ENCODE results near the gene SCUBE3. TPM values are rescaled to one million over a fixed set of nuclear protein-coding genes. Genes with fewer than 3 reads are reported as not detected.

SCUBE3 gene
- total RNA-seq, 4 donors from 2014 or later, result 0.03 to 0.19 TPM; not detected in 2

DNA sequence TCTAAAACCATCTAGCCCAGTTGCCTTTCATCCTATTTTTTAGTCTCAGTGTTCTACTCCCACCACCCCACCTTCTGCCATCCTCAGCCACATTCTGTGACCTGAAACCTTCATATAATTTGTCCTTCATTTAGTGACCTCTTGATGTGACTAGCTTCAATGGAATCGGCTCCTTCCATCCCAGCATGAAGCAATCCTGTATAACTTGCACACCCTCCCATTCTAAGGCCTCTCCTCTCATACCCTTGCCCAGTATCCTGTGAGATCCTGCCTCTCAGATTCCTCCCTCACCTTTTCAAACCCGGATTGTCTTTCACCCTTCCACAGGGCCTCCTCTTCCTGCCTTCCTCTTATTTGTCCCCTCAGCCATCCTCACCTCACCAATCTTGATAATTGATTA is 48.8 kb downstream of the SCUBE3 start:
- H3K4me3 ChIP-seq, result no peak overlapping the region
- no peak for DNase-seq
- H3K27ac ChIP-seq, result no peak overlapping the region
- no peak for TF ChIP-seq POLR2A (IDR thresholded peaks at IDR 0.05)
- no peak for TF ChIP-seq CTCF (IDR thresholded peaks at IDR 0.05)
- H3K4me1 ChIP-seq, result peaks cover 0 to 35% (median 10%) of the 10 kb centered on the region in 3 donors
- H3K9me3 ChIP-seq, result no peaks in the 10 kb centered on the region
- H3K27me3 ChIP-seq, result no peaks in the 10 kb centered on the region
- 75 to 88% methylated on average over 2 of the region's 2 CpGs for WGBS, 2 donors
- no peaks in the 10 kb centered on the region for H3K36me3 ChIP-seq
- intact Hi-C loops (cut with DNase I), result no loop called here

DNA sequence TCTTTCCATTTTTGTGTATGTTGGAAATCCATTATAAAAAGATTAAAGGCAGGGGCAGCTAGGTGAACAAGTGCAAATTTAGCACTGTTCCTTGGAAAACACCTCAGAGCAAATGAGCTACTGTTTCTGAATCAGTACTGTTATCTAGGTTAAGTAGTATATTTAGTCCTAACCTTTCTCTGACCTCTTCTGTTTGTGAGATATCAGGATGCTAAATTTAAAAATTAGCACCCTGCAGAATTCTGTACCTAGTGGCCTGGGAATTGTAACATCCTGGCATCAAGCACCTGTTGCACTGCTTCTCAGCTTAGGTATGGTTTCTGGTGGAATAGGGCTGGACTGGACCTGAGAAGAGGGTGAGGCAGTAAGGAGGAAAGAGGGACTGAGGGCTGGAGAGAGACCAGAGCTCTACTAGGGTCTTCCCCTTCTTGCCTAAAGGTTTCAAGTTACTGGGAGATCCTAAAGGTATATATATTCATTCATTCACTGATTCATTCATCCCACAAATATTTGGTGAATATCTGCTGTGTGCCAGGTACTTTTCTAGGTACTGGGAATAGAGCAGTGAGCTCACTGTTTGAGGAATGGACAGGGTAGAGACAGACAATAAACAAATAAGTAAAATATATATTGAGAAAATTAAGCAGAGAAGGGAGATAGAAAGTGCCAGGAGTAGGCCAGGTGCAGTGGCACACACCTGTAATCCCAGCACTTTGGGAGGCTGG is 51.0 kb downstream of the SCUBE3 start:
- no peak for TF ChIP-seq POLR2A (IDR thresholded peaks at IDR 0.05)
- TF ChIP-seq CTCF (IDR thresholded peaks at IDR 0.05), result no peak
- intact Hi-C loops (cut with DNase I), result no loop called here
- H3K4me3 ChIP-seq, result no peak overlapping the region
- no peak overlapping the region for H3K27ac ChIP-seq
- H3K27me3 ChIP-seq, result no peaks in the 10 kb centered on the region
- H3K4me1 ChIP-seq, result peaks cover 0 to 20% (median 10%) of the 10 kb centered on the region in 3 donors
- no peaks in the 10 kb centered on the region for H3K36me3 ChIP-seq
- no peaks in the 10 kb centered on the region for H3K9me3 ChIP-seq
- no peak for DNase-seq

GRCh38 chr6:35265523-35265922 is 51.8 kb downstream of the SCUBE3 start:
- WGBS, 2 donors, result 73 to 89% methylated on average over 2 of the region's 2 CpGs
- Histone ChIP-seq H3K4me1 (peaks cover 0 to 13% (median 5%) of the 10 kb centered on the region in 3 donors), H3K9me3 (no peaks in the 10 kb centered on the region), H3K36me3 (peaks cover 0 to 6% (median 0%) of the 10 kb centered on the region in 3 donors), H3K27ac (no peak overlapping the region), H3K27me3 (no peaks in the 10 kb centered on the region), H3K4me3 (no peak overlapping the region)
- TF ChIP-seq CTCF (IDR thresholded peaks at IDR 0.05) (no peak), POLR2A (IDR thresholded peaks at IDR 0.05) (no peak)
- DNase-seq, result no peak
- intact Hi-C loops (cut with DNase I), result no loop called here

GRCh38 chr6:35267446-35267845 is 53.7 kb downstream of the SCUBE3 start:
- no peak for DNase-seq
- Histone ChIP-seq H3K27me3 (no peaks in the 10 kb centered on the region), H3K36me3 (peaks cover 0 to 8% (median 0%) of the 10 kb centered on the region in 3 donors), H3K4me3 (no peak overlapping the region), H3K4me1 (peaks cover 0 to 7% (median 0%) of the 10 kb centered on the region in 3 donors), H3K27ac (no peak overlapping the region), H3K9me3 (no peaks in the 10 kb centered on the region)
- TF ChIP-seq CTCF (IDR thresholded peaks at IDR 0.05) (no peak), POLR2A (IDR thresholded peaks at IDR 0.05) (no peak)
- 90 to 91% methylated on average over 8 of the region's 8 CpGs for WGBS, 2 donors
- intact Hi-C loops (cut with DNase I), result no loop called here

DNA sequence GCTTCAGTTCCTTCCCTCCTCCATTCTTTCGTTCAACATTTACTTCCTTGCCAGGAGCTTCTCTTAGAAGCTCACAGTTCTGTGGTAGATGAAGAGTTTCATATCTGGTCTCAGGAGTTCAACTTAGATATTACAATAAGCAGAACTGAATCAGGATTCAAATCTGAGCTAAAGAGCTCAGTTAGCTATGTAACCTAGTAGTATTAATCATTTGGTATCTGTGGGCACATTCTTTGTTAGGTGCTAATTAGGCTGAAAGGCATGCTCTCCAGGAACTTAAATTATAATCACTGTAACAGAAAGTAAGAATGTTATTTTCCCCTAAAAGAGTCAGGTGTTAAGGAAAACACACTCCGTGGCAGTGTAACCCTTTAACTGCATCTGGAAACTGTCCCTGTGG is 54.1 kb downstream of the SCUBE3 start:
- WGBS, 2 donors, result 66 to 70% methylated on average over 2 of the region's 2 CpGs
- intact Hi-C loops (cut with DNase I), result no loop called here

More for the DNA sequence above, 54.1 kb downstream of the SCUBE3 start:
- H3K4me1 ChIP-seq, result peaks cover 0 to 7% (median 0%) of the 10 kb centered on the region in 3 donors
- peaks cover 0 to 11% (median 0%) of the 10 kb centered on the region in 3 donors for H3K36me3 ChIP-seq
- DNase-seq, result no peak
- no peak overlapping the region for H3K27ac ChIP-seq
- H3K27me3 ChIP-seq, result no peaks in the 10 kb centered on the region
- no peaks in the 10 kb centered on the region for H3K9me3 ChIP-seq
- TF ChIP-seq CTCF (IDR thresholded peaks at IDR 0.05) (no peak), POLR2A (IDR thresholded peaks at IDR 0.05) (no peak)
- no peak overlapping the region for H3K4me3 ChIP-seq
